ENCODE results near the gene ATRN.

ATRN gene

GRCh38 chr20:3559231-3559630, 88.4 kb downstream of the ATRN start:
- in situ Hi-C loops (cut with MboI; ENCODE audit: low pct_unique_long_range_greater_than_20kb, low sequenced_read_pairs, unreplicated experiment), result no loop called here
- TF ChIP-seq, protein P1, sequence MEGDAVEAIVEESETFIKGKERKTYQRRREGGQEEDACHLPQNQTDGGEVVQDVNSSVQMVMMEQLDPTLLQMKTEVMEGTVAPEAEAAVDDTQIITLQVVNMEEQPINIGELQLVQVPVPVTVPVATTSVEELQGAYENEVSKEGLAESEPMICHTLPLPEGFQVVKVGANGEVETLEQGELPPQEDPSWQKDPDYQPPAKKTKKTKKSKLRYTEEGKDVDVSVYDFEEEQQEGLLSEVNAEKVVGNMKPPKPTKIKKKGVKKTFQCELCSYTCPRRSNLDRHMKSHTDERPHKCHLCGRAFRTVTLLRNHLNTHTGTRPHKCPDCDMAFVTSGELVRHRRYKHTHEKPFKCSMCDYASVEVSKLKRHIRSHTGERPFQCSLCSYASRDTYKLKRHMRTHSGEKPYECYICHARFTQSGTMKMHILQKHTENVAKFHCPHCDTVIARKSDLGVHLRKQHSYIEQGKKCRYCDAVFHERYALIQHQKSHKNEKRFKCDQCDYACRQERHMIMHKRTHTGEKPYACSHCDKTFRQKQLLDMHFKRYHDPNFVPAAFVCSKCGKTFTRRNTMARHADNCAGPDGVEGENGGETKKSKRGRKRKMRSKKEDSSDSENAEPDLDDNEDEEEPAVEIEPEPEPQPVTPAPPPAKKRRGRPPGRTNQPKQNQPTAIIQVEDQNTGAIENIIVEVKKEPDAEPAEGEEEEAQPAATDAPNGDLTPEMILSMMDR (IDR thresholded peaks at IDR 0.05; ENCODE audit: extremely low read depth, insufficient read depth, missing control alignments), result no peak

DNA sequence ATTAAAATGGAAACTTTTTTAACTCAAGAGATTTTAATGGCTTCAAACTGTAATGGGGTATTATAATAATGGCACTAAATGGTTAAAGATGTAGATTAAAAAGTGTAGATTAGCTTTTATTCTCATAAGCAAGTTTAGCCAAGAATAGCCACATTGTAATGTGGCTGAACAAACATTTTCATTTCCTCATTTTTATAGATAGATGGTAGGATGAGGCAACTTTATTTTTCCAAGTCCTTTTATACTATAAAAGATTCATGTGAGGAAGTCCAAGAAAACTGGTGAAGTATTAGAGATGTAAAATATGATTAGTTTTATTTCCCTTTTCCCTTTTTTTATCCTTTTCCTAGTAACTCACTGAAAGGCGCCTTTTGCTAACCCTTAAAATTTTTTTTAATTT, 88.8 kb downstream of the ATRN start:
- no peak for DNase-seq (ENCODE audit: low spot score)
- in situ Hi-C loops (cut with MboI; ENCODE audit: low pct_unique_long_range_greater_than_20kb, low sequenced_read_pairs, unreplicated experiment), result no loop called here

More at GRCh38 chr20:3559231-3559630, 88.4 kb downstream of the ATRN start:
- DNase-seq (ENCODE audit: low spot score), result no peak

DNA sequence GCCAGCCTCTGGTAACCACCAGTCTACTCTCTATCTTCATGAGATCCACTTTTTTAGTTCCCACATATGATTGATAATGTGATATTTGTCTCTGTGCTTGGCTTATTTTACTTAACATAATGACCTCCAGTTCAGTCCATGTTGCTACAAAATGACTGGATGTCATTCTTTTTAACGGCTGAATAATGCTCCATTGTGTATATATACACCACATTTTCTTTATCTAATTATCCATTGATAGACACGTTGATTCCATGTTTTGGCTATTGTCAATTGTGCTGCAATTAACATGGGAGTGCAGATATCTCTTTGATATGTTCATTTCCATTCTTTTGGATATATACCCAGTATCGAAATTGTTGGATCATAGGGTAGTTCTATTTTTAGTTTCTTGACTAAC, 89.3 kb downstream of the ATRN start:
- TF ChIP-seq, protein P1 (IDR thresholded peaks at IDR 0.05; ENCODE audit: extremely low read depth, insufficient read depth, missing control alignments), result no peak
- in situ Hi-C loops (cut with MboI; ENCODE audit: low pct_unique_long_range_greater_than_20kb, low sequenced_read_pairs, unreplicated experiment), result no loop called here
- DNase-seq (ENCODE audit: low spot score), result no peak

More for the DNA sequence above, 88.8 kb downstream of the ATRN start:
- TF ChIP-seq, protein P1 (IDR thresholded peaks at IDR 0.05; ENCODE audit: extremely low read depth, insufficient read depth, missing control alignments), result no peak

DNA sequence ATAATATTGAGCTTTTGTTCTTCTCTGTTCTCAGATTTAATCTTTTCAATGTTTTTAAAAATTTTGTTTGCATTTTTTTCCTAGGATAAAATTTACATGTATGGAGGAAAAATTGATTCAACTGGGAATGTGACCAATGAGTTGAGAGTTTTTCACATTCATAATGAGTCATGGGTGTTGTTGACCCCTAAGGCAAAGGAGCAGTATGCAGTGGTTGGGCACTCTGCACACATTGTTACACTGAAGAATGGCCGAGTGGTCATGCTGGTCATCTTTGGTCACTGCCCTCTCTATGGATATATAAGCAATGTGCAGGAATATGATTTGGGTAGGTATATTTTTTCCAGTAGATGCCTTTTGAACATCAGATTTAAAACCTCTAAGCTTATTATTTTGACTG, 89.8 kb downstream of the ATRN start:
- in situ Hi-C loops (cut with MboI; ENCODE audit: low pct_unique_long_range_greater_than_20kb, low sequenced_read_pairs, unreplicated experiment), result no loop called here
- TF ChIP-seq, protein P1 (IDR thresholded peaks at IDR 0.05; ENCODE audit: extremely low read depth, insufficient read depth, missing control alignments), result no peak
- no peak for DNase-seq (ENCODE audit: low spot score)

- TF ChIP-seq, protein P1 (IDR thresholded peaks at IDR 0.05; ENCODE audit: extremely low read depth, insufficient read depth, missing control alignments), result no peak
- DNase-seq (ENCODE audit: low spot score), result no peak
- in situ Hi-C loops (cut with MboI; ENCODE audit: low pct_unique_long_range_greater_than_20kb, low sequenced_read_pairs, unreplicated experiment), result no loop called here
These were observed 92.3 kb downstream of the ATRN start for GRCh38 chr20:3563133-3563532.

DNA sequence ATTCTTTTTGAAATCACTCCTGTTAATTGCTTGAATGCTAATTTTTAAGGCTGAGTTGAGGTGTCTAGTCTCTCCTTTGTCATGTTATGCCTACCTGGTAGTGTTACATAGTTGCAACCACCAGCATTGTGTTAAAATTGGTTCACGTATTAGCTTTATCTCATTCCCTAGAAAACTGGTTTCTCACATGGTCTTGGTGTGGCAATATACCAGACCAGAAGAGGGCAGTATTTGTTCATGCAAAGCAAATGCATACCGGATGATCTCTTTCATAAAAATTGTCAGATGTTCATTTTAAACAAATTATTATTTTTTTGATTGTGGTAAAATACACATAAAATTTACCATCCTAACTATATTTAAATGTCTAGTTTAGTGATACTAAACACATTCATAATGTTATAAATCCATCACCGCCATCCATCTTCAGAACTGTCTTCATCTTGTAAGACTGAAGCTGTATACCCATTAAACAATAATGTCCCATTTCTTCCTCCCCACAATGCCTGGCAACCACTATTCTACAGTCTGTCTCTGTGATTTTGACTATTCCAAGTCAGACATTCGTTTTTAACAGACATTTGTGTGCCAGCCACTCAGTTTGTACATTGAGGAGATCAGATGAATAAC, 92.8 kb downstream of the ATRN start:
- TF ChIP-seq, protein P1 (IDR thresholded peaks at IDR 0.05; ENCODE audit: extremely low read depth, insufficient read depth, missing control alignments), result peak; percentile 68
- in situ Hi-C loops (cut with MboI; ENCODE audit: low pct_unique_long_range_greater_than_20kb, low sequenced_read_pairs, unreplicated experiment), result no loop called here
- peak; percentile 42 for DNase-seq (ENCODE audit: low spot score)

All from GM13977 (cell line).